Left cardiac atrium (tissue), 4 donors: ENCODE measurements around the gene C16orf78. TPM values are rescaled to one million over a fixed set of nuclear protein-coding genes. Genes with fewer than 3 reads are reported as not detected.
A peak's percentile ranks its signal among the peaks of the same experiment; 100 is the strongest.

Experiments used
- ATAC-seq, 2 donors: fragments of 200-7000 bp; cut with Tn5 transposase; one replicate each; pipeline ENCODE4 v1.9.1; 2020; ENCODE audit warnings: mild to moderate bottlenecking in 2 of 2, moderate library complexity in 2 of 2
- DNase-seq: peaks from one replicate; pipeline ENCODE4 v3.0.0-alpha.2; 2020
- intact Hi-C, 2 donors: fragments of 100-400 bp; cut with DNase I; formaldehyde crosslinking; loops; one replicate each; pipeline versions ENCODE4 v1.14.1 to v1.15.1; 2022 to 2023
- long read RNA-seq: library from polyadenylated mRNA; unstranded; transcript quantifications from one replicate; pipeline ENCODE4 v2.0.0, GENCODE V29; 2021
- total RNA-seq, 2 donors: library from RNA; stranded (reverse); fragmentation: NEBNext Ultra II Directional; extraction: Animal tissue kit (Norgen Biotek cat#: 25700); gene quantifications; one replicate each; pipeline ENCODE4 v1.2.1, GENCODE V29; 2021
- donor health status: DM: no; HTN: yes; CAD: no.
- donor health status: DM: no; HTN: yes; CAD: no; lungs with severe emphysema.
- donor health status: DM: yes; HTN: yes; CAD: no.
- donor health status: Dilated cardiomyopathy.

Gene C16orf78, protein sequence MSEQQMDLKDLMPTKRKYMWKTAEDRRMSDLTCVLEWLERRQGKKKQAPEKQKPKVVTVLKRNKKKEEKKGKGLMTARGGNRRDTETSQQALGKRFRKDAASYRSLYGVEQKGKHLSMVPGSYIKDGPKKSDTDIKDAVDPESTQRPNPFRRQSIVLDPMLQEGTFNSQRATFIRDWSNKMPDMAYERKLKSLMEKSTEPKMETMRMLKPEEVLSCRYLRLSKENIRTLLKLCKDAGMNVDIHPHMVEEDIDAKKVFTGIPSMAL
- total RNA-seq: not detected
- long read RNA-seq: 0 reads

DNA sequence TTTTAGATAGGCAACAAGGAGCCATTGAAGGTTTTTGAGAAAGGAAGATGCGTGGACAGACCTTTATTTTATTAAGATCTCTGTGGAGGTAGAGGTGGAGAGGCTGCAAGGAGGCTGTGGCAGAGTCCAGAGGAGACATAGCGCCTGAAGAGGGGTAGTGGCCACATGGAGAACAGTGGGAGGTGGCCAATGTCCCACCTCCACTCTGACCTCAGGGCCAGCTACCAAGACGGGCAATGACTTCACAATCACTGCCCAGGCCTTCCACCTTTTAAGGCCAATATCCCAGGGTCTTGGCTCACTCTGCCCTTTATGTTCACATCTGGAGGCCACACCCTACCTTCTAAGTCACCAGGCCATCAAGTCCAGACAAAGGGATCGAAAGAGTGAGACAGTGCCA, at the start of gene C16orf78:
Gene C16orf78 (plus strand): TSS at position 301 of the 400 bp plus-strand sequence. CDS start 136 bp downstream, outside the sequence.
- DNase-seq (no peak), ATAC-seq (no peak)
- intact Hi-C loops: no loop called here

GRCh38 chr16:49324703-49325102, 48.9 kb upstream of the C16orf78 start:
- ATAC-seq (no peak), DNase-seq (no peak)
- intact Hi-C loops: no loop called here

DNA sequence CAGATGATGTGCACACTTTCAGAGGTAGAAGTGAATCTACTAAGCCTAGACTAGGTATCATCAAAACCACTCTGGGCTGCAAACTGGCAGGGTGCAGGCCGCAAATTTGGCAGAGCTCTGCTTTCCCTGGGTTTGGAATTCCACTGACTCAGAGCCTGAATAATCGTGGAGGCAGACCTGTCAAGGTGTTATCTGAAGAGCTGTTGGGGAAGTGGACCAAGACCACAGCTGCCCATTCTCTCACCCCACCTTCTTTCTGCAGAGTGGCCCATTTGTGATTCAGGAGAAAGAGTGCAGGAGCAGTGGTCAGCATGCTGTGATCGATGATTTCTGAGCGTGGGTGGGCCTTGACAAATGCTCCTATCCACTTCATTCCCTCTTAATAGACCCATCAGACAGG, 46.1 kb upstream of the C16orf78 start:
- DNase-seq: no peak
- no peak for ATAC-seq
- intact Hi-C loops: no loop called here

DNA sequence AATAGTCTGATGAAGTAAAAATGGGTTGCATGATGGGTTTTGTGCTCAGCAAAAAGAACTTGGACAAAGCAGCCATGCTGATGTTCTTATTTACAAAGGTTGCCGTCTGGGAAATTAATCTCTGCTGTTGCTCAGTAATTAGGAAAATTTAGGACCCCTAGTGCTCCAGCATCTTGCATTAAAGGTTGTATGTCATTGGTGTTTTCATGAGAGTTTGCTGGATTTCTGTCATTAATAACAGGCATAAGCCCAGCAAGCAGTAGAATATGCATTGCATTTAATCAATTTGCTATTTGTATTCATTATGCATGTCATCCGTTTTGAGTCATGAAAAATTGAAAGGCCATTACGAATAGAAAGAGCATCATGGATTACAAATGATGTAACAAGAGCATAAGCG, 45.3 kb upstream of the C16orf78 start:
- ATAC-seq (no peak), DNase-seq (no peak)
- intact Hi-C loops: no loop called here

GRCh38 chr16:49330562-49331201, 42.9 kb upstream of the C16orf78 start:
- ATAC-seq: no peak
- intact Hi-C loops: no loop called here
- no peak for DNase-seq

- no peak for ATAC-seq
- intact Hi-C loops: no loop called here
- DNase-seq: no peak
These were observed 40.9 kb upstream of the C16orf78 start for GRCh38 chr16:49332589-49333258.

GRCh38 chr16:49333259-49333597, 40.4 kb upstream of the C16orf78 start:
- DNase-seq (no peak), ATAC-seq (no peak)
- intact Hi-C loops: no loop called here

- no peak for ATAC-seq
- no peak for DNase-seq
- intact Hi-C loops: no loop called here
These were observed 37.8 kb upstream of the C16orf78 start for GRCh38 chr16:49335828-49336227.

DNA sequence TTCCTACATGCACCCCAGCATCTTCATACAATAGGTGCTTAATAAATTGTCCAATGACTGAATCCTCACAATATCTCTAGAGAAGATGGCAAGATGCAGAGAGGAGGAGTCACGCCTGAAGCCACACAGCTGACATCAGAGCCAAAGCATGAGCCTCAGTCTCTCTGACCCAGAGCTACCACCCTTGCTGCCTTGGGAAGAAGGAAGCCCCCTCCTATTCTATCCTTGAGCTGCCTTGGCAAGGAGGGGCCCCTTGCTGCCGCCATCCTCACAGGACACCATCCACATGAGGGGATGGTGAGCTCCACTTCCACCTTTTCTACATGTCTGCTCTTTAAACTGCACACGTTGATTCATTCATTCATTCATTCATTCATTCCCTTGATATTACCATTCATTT, 37.0 kb upstream of the C16orf78 start:
- no peak for DNase-seq
- no peak for ATAC-seq
- intact Hi-C loops: no loop called here

- no peak for DNase-seq
- ATAC-seq: no peak
- intact Hi-C loops: no loop called here
These were observed 35.7 kb upstream of the C16orf78 start for GRCh38 chr16:49337814-49338350.

DNA sequence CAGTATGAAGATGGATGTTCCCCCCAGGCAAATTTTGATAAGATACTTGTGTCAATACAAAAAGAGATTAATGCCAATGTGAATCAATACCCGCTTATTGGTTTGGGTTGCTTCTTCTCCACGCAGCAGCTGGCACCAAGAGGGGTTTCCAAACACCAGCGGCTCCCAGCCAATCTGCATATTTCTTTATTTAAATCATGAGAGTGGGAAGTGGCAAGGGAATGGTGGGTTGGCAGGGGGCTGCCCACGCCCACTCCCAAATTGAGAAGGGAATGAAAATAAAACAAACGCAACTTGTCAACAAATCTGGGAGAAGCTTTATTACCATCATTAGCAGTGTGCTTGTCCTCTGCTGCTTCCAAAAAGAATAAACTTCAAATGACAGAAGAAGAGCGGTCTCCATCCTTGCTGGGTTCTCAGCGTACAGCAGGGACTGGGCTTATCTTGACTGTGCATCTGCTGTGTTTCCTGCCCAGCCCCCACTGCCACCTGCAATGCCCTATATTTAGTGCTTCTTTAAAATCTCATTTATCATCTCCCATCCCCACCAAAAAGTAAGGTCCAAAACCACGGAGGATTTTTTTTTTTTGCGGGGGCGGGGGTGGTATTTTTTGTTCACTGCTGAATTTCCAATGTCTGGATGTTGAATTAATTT, 34.9 kb upstream of the C16orf78 start:
- intact Hi-C loops: no loop called here
- ATAC-seq (no peak), DNase-seq (no peak)

- ATAC-seq (no peak), DNase-seq (no peak)
- intact Hi-C loops: no loop called here
These were observed 33.1 kb upstream of the C16orf78 start for GRCh38 chr16:49340466-49340865.

GRCh38 chr16:49341706-49342105, 31.9 kb upstream of the C16orf78 start:
- ATAC-seq: no peak
- DNase-seq: no peak
- intact Hi-C loops: no loop called here

DNA sequence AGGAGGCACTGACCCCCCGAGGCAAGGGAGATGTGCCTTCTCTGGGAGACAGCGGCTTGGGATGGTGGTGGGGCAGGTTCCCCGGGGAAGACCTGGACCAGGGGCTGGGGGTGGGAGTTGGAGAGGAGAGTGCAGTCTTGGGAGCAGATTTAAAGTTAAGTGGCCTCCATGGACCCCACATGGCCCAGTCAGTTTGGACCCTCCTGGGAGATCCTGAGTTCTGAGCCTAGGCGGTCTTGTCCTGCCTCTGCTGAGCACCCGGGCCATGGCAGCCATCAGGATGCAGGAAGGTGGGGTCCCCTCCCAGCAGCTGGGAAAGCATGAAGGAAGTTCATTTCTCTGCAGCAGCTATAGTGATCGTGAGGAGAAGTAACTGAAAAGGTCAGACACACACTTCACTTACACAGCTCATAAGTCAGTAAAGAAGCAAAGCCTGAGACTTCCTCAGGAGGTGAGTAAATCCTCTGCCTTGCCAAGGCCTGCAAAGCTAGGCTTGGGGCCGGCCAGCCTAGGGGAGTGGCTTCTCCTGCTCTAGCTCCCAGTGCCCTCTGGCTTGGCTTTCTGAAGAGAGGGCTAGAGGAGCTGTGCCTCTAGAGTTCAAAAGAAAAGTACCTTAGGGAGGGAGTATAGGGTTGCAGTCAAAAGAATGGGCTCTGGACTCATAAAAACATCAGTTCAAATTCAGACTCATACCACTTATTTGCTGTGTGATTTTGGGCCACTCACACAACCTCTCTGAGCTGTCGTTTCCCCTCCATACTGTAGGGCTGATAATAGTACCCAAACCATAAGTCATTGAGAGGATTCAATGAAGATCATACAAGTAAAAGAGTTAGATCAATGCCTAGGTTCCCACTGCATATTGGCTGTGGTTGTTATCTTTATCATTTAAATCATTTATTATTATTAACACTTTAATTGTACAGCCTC, 31.0 kb upstream of the C16orf78 start:
- intact Hi-C loops: no loop called here
- DNase-seq (no peak), ATAC-seq (no peak)

- intact Hi-C loops: no loop called here
- ATAC-seq: no peak
- DNase-seq: no peak
These were observed 30.3 kb upstream of the C16orf78 start for GRCh38 chr16:49343291-49343690.

DNA sequence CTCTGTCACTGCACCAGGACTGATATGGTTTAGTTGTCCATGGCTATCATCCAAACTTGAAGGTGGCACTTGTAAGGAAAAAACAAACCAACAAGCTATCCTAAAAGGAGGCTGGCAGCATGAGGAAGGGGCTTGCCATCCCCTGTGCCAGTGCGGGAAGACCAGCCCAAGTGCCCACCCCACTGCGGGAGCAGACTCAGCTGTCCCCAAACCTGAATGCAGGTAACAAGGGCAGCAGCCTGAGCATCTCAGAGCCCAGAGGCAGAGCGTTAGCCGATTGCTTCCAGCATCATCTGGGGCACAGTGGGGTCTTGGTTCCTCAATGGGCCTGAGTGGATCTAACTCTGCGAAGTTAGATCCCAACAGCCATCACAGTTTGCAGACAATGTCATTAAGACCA, 29.2 kb upstream of the C16orf78 start:
- ATAC-seq: no peak

DNA sequence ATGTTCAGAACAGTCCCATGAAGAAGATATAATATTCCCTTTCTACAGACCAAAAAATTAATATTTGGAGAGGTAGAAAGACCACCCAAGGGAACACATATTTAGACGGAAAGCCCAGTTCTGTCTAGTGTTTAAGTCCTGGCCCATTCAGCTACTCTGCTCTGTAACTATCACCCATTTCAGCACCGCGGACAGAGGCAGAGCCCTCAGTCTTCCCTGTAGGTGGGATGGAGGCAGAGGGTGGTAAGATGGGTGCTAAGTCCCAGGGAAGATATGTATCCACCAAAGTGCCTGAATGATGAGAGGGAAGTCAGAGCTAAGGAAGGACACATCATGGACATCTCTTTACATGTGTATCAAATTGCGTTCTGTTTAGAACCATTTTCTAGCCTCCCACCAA, 27.8 kb upstream of the C16orf78 start:
- intact Hi-C loops: no loop called here
- ATAC-seq: no peak
- no peak for DNase-seq

More for the DNA sequence above, 29.2 kb upstream of the C16orf78 start:
- DNase-seq: no peak
- intact Hi-C loops: no loop called here

- intact Hi-C loops: no loop called here
- no peak for DNase-seq
- peak in 1 of 2 donors; percentile 56 for ATAC-seq
These were observed 27.1 kb upstream of the C16orf78 start for GRCh38 chr16:49346459-49346858.

DNA sequence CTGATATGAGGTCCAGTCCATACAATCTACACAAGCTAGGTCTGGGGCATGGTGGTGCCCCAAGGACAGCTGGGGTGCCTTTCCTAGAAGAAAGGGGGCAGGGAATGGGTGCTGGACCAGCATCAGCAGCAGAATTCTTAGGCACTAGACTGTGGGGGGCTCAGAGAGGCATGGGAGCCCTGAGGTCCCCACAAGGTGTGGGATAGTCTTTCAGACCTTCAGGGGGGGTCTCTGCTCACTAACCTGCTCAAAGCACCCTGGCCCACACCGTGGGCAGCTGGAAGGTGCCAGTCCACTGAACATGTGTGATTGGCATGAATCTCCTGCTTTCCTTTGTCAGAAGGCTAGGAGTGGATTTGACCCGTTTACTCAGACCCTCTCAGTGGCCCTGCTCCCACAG, 26.1 kb upstream of the C16orf78 start:
- intact Hi-C loops: no loop called here
- ATAC-seq (no peak), DNase-seq (no peak)
